Fibroblast of lung (primary cell): ENCODE data around the gene SLIT1.

Experiments
- EZH2 ChIP-seq: IDR thresholded peaks from 2 replicates; pipeline ENCODE4 v1.5.1; 2012; ENCODE audit warnings: low read length, control low read depth, mild to moderate bottlenecking; ENCODE audit errors: missing control alignments
- TF ChIP-seq, protein P1 (sequence below), 2 donors: IDR thresholded peaks in 1 of 2; conservative IDR thresholded peaks in 1 of 2; 1 replicate in 1 of 2; 2 replicates in 1 of 2; pipeline ENCODE4 v1.5.1; 2011 to 2012; ENCODE audit warnings: low read length in 2 of 2, control low read depth in 1 of 2, inconsistent platforms in 1 of 2, low read depth in 1 of 2, mild to moderate bottlenecking in 1 of 2

GRCh38 chr10:97207756-97208346 lies 22.1 kb upstream of the SLIT1 start:
- no peak for TF ChIP-seq EZH2
- TF ChIP-seq, protein P1, sequence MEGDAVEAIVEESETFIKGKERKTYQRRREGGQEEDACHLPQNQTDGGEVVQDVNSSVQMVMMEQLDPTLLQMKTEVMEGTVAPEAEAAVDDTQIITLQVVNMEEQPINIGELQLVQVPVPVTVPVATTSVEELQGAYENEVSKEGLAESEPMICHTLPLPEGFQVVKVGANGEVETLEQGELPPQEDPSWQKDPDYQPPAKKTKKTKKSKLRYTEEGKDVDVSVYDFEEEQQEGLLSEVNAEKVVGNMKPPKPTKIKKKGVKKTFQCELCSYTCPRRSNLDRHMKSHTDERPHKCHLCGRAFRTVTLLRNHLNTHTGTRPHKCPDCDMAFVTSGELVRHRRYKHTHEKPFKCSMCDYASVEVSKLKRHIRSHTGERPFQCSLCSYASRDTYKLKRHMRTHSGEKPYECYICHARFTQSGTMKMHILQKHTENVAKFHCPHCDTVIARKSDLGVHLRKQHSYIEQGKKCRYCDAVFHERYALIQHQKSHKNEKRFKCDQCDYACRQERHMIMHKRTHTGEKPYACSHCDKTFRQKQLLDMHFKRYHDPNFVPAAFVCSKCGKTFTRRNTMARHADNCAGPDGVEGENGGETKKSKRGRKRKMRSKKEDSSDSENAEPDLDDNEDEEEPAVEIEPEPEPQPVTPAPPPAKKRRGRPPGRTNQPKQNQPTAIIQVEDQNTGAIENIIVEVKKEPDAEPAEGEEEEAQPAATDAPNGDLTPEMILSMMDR (conservative IDR thresholded peaks at IDR 0.05 in 1 of 2, IDR thresholded peaks at IDR 0.05 in 1 of 2; ENCODE audit: low read depth in 1 of 2, low read length in 2 of 2) = no peak
